Gastrocnemius medialis (tissue), 4 donors: Measurements from ENCODE around the gene DGCR2. TPM values are rescaled to one million over a fixed set of nuclear protein-coding genes. Genes with fewer than 3 reads are reported as not detected.
"Not testable (repeated sequence)": the region's sequence is repeated elsewhere in the genome, so short reads cannot be mapped to it uniquely, and the experiment has no call there.

ENCODE experiments used
- ATAC-seq, 2 donors: fragments of 150-250 bp; one replicate each; pipeline ENCODE4 v1.9.1; 2016
- DNase-seq, 2 donors: peaks; one replicate each; pipeline ENCODE4 v3.0.0-alpha.2; 2019
- H3K27ac ChIP-seq, 4 donors: fragments of 200-600 bp; sonication (generic); 1 replicate in 1 of 4; 2 replicates in 3 of 4; pipeline ENCODE4 v1.5.1; 2016 to 2018; ENCODE audit warnings: mild to moderate bottlenecking in 2 of 4, moderate library complexity in 1 of 4
- H3K27me3 ChIP-seq, 3 donors: fragments of 200-600 bp; sonication (generic) in 2 of 3; 1 replicate in 1 of 3; 2 replicates in 2 of 3; pipeline versions ENCODE4 v1.5.1 to v1.6.0; 2016 to 2019; ENCODE audit warnings: mild to moderate bottlenecking in 1 of 3, moderate library complexity in 1 of 3
- H3K36me3 ChIP-seq, 2 donors: fragments of 200-600 bp; sonication (generic) in 1 of 2; one replicate each; pipeline ENCODE4 v1.5.1; 2017 to 2018
- H3K4me1 ChIP-seq, 2 donors: fragments of 200-600 bp; sonication (generic) in 1 of 2; one replicate each; pipeline ENCODE4 v1.5.1; 2016 to 2017; ENCODE audit warnings: mild to moderate bottlenecking in 2 of 2
- H3K4me3 ChIP-seq, 4 donors: fragments of 200-600 bp; sonication (generic) in 3 of 4; 1 replicate in 1 of 4; 2 replicates in 3 of 4; pipeline ENCODE4 v1.5.1; 2016 to 2019; ENCODE audit warnings: mild to moderate bottlenecking in 2 of 4
- H3K9me3 ChIP-seq, 3 donors: fragments of 200-600 bp; sonication (generic) in 2 of 3; 1 replicate in 1 of 3; 2 replicates in 2 of 3; pipeline ENCODE4 v1.5.1; 2016 to 2019
- CTCF ChIP-seq, 5 experiments: fragments of 450-650 bp in 3 of 5; fragments of 200-600 bp in 2 of 5; sonication (generic) in 2 of 5; IDR thresholded peaks in 4 of 5; conservative IDR thresholded peaks in 1 of 5; 1 replicate in 4 of 5; 2 replicates in 1 of 5; pipeline ENCODE4 v1.5.1; 2016 to 2019; ENCODE audit warnings: antibody characterized with exemption in 5 of 5, mild to moderate bottlenecking in 3 of 5, moderate library complexity in 3 of 5
- POLR2A ChIP-seq, 2 donors: fragments of 450-650 bp; IDR thresholded peaks; one replicate each; pipeline ENCODE4 v1.6.1; 2017; ENCODE audit warnings: antibody characterized with exemption in 2 of 2, mild to moderate bottlenecking in 2 of 2, moderate library complexity in 2 of 2
- in situ Hi-C, 4 donors: fragments of 200-750 bp; cut with MboI; loops; one replicate each; pipeline versions ENCODE4 v1.15.0 to v1.8.0; 2017; ENCODE audit warnings: low sequenced_read_pairs in 4 of 4
- intact Hi-C: fragments of 100-400 bp; cut with DNase I; formaldehyde crosslinking; loops from one replicate; pipeline ENCODE4 v1.15.1; 2023; ENCODE audit warnings: low total_unique reads
- total RNA-seq, 4 donors: library from RNA; depleted of rRNA; stranded (reverse); fragments of >200 nt; gene quantifications; one replicate each; pipeline versions ENCODE4 v1.1.0 to v1.2.3, GENCODE V29; 2016

Gene DGCR2
- total RNA-seq, 4 donors from 2014 or later, result 30.0 to 72.7 (median 43.5) TPM

- Histone ChIP-seq H3K27me3 (no peaks in the 10 kb centered on the region), H3K27ac (no peak overlapping the region), H3K9me3 (no peaks in the 10 kb centered on the region), H3K4me3 (no peak overlapping the region), H3K36me3 (no peaks in the 10 kb centered on the region), H3K4me1 (no peaks in the 10 kb centered on the region)
- in situ Hi-C loops (no loop called here), intact Hi-C loops (no loop called here)
- no peak for ATAC-seq
- no peak for DNase-seq
- no peak for TF ChIP-seq POLR2A (IDR thresholded peaks at IDR 0.05)
- no peak for TF ChIP-seq CTCF (IDR thresholded peaks at IDR 0.05 in 4 of 5, conservative IDR thresholded peaks at IDR 0.05 in 1 of 5)
Observed at GRCh38 chr22:19014886-19015285, 107.3 kb downstream of the DGCR2 start.

- H3K9me3 ChIP-seq, in situ Hi-C loops, ATAC-seq, H3K27me3 ChIP-seq, H3K4me1 ChIP-seq, H3K27ac ChIP-seq, H3K4me3 ChIP-seq, DNase-seq, H3K36me3 ChIP-seq, intact Hi-C loops: not testable (repeated sequence)
Observed at GRCh38 chr22:19013881-19014598, 108.2 kb downstream of the DGCR2 start.

GRCh38 chr22:19013411-19013810, 108.8 kb downstream of the DGCR2 start:
- H3K27ac ChIP-seq, H3K4me1 ChIP-seq, in situ Hi-C loops, intact Hi-C loops, H3K9me3 ChIP-seq, H3K36me3 ChIP-seq, H3K4me3 ChIP-seq, H3K27me3 ChIP-seq, ATAC-seq, DNase-seq: not testable (repeated sequence)

GRCh38 chr22:19012308-19012986, 109.8 kb downstream of the DGCR2 start:
- DNase-seq, result no peak
- ATAC-seq, result no peak
- Histone ChIP-seq H3K27ac (no peak overlapping the region), H3K4me1 (no peaks in the 10 kb centered on the region), H3K27me3 (no peaks in the 10 kb centered on the region), H3K36me3 (no peaks in the 10 kb centered on the region), H3K9me3 (no peaks in the 10 kb centered on the region), H3K4me3 (no peak overlapping the region)
- no peak for TF ChIP-seq POLR2A (IDR thresholded peaks at IDR 0.05)
- no peak for TF ChIP-seq CTCF (IDR thresholded peaks at IDR 0.05 in 4 of 5, conservative IDR thresholded peaks at IDR 0.05 in 1 of 5)
- intact Hi-C loops, result no loop called here
- in situ Hi-C loops, result no loop called here

GRCh38 chr22:19011611-19012010, 110.6 kb downstream of the DGCR2 start:
- ATAC-seq, in situ Hi-C loops, H3K27me3 ChIP-seq, H3K4me1 ChIP-seq, intact Hi-C loops, H3K27ac ChIP-seq, H3K36me3 ChIP-seq, H3K4me3 ChIP-seq, H3K9me3 ChIP-seq, DNase-seq: not testable (repeated sequence)

- Histone ChIP-seq H3K36me3 (no peaks in the 10 kb centered on the region), H3K9me3 (no peaks in the 10 kb centered on the region), H3K4me1 (no peaks in the 10 kb centered on the region), H3K4me3 (no peak overlapping the region), H3K27ac (no peak overlapping the region), H3K27me3 (no peaks in the 10 kb centered on the region)
- no peak for ATAC-seq
- in situ Hi-C loops (no loop called here), intact Hi-C loops (no loop called here)
- no peak for DNase-seq
- no peak for TF ChIP-seq CTCF (IDR thresholded peaks at IDR 0.05 in 4 of 5, conservative IDR thresholded peaks at IDR 0.05 in 1 of 5)
- TF ChIP-seq POLR2A (IDR thresholded peaks at IDR 0.05), result no peak
Observed at GRCh38 chr22:19011075-19011474, 111.1 kb downstream of the DGCR2 start.
